SW480 (cell line): ENCODE data around the gene DTD1.
A peak's percentile ranks its signal among the peaks of the same experiment; 100 is the strongest.

Experiments
- DNase-seq: peaks from one replicate; pipeline ENCODE4 v3.0.0-alpha.2; 2016; ENCODE audit warnings: low spot score

DTD1 gene

GRCh38 chr20:18587665-18588573 lies at the start of gene DTD1:
Gene DTD1 (plus strand): TSS chr20:18588054. CDS start chr20:18588073, 19 bp downstream.
- DNase-seq = peak; percentile 83

GRCh38 chr20:18541741-18542140 lies 46.1 kb upstream of the DTD1 start:
- no peak for DNase-seq

- no peak for DNase-seq
Observed at GRCh38 chr20:18543216-18543615, 44.6 kb upstream of the DTD1 start.

GRCh38 chr20:18543932-18544331 lies 43.9 kb upstream of the DTD1 start:
- DNase-seq = no peak

DNA sequence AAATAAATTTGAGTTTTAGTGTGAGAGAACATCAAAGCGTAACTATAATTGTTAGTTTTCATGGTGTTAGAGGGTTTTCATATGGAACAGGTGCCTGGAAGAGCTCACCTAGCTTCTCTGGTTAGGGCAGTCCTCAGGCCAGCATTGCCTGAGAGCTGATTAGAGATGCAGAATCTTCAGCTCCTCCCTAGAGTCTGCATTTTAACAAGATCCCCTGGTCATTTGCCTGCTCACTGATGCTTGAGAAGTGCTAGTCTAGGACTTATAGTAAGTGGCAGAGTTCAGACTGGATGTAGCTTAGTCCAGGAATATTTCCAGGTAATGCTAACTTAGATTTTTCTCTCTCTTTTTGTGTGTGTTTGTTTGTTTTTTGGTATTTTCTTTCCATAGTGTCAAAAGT lies 42.3 kb upstream of the DTD1 start:
- no peak for DNase-seq

DNA sequence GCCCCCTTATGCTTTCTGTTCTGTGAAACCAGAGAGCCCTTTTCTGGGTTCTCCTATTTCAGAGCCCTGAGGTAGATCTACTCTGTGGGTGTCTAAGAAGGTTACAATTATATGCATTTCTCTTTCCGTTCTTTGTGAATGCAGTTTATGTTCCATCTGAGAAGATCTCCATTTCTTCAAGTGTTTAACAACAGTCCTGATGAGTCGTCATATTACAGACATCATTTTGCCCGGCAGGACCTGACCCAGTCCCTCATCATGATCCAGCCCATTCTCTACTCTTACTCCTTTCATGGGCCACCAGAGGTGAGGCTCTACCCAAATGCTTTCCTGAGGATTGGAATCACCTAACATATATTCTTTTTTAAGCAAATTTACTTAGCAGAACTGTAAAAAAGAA lies 39.4 kb upstream of the DTD1 start:
- no peak for DNase-seq

DNA sequence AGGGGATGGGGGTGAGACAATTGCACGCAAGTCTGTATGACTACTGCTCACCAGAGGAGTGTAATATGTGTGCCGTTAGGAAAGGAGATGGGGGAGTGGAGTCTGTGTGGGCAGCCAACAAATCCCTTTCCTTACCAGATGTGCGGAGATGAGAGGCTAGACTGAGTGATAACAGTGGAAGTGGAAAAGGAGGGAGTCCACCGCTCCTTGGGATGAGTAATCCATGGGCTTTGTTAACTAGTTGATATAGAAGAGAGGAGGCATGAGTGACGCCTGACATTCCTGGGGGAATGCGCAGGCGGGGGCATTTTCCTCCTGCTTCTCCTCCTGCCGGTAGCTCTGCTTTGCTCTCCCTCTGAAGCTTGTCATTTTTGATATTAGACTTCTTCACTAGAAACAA lies 34.1 kb upstream of the DTD1 start:
- no peak for DNase-seq

DNA sequence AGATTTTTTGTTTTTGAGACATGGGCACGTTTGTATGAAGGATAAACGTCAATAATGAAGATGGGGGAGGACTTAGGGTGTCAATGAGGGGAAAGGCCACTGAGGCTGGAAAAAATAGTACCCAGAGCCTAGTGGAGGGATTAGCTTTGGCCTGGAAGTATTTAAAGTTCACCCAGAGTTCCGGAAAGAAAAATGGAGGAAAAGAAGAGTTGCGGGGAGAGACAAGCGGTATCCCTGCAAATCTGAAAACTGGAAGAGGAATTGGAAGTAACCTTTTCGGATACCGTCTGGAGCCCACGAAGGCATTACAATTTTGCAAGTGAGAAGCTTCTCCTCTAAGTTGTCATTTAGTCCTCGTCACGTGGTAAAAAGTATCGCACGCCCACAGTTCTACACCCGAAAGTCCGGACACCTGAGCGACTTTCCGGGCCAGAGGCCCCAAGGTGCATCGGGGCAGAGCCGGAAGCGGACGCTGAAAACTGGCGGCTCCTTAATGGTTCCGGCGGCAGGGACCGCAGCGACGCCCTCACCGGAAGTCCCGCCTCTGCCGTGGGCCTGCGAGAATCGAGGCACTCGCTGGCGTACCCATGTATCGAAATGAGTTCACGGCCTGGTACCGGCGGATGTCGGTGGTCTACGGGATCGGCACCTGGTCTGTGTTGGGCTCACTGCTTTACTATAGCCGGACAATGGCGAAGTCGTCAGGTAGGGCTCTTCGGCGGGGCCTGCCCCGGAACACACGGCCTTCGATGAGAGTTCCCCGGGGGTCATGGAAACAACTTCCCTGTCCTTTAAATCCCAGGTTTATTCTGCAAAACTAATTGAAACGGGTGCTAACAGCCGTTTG lies 20.7 kb upstream of the DTD1 start, which contains the start of gene SMIM26:
Gene SMIM26, plus strand, starts transcription at position 541 of the 847 bp plus-strand sequence. Its CDS starts 47 bp downstream, at position 588.
- peak; percentile 90 for DNase-seq

DNA sequence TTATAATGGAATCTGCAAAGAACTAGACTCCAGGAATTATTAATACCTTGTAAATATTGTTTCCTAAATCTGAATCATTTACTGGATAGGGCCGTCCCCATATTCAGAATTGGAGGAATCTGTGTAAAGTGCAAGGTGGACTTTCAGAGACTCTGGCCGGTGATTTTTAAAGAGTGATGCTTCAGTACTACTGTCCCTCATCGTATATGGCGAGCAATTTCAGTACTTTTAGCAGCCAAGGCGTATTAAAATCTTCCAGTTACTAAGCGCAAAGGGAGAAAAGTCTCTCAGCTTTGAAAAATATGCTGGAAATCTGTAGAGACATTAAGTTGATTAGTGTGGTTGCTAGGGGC lies 20.1 kb upstream of the DTD1 start:
- DNase-seq = peak; percentile 6

DNA sequence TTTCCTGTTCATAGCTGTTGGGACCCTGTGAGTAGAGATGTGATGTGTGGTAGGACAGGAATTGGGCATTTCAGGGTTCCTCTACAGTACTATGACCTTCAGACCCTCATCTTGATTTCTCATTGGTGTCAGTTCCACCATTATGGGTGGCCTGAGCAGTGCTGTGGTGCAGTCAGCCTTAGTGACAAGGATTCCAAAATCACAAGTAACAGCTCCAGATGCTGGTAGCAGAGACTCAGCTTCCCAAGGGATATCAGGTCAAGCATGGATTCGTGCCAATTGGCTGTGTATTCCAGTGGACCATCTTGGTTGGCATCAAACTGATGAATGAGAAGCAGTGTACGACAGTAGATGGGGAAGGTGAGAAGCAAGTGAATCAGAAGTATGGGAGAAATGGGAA lies 16.8 kb upstream of the DTD1 start:
- DNase-seq = no peak

GRCh38 chr20:18571578-18571977 lies 16.3 kb upstream of the DTD1 start:
- DNase-seq = no peak

DNA sequence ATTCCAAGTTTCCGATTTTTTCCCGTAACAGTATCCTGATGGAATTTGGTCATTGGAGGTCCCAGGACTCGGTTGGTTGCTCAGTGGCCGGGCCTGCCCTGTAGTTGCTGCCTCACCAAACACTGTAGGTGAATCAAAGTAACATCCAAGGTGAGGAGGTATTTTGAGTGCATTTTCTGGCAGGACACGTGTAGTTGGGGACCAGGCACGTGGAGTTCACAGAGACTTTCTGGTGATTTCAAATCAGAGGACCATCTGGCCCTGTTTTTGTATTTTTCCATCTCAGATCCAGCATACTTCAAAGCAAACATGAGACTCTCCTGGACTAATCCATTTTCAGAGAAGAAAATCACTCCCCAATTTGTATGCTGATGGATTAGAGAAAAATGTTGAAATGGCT lies 9.9 kb upstream of the DTD1 start:
- DNase-seq = no peak

DNA sequence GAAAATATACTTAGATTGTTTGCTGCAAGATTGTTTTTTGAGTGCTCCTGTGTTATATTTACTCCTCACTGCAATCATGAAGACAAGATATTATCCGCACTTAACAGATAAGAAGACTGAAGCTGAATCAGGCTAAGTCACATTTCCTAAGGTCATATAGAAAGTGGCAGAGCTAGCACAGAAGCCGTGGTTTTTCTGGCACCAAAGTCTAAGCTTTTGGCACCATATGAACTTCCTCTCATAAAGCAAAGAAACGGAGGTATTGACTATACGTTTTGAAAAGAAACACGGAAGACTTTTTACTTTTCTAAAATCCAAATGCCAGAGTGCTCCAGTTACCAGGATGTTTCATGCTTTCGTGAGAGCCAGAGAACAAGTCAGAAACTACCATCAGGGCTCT lies 9.3 kb upstream of the DTD1 start:
- no peak for DNase-seq

DNA sequence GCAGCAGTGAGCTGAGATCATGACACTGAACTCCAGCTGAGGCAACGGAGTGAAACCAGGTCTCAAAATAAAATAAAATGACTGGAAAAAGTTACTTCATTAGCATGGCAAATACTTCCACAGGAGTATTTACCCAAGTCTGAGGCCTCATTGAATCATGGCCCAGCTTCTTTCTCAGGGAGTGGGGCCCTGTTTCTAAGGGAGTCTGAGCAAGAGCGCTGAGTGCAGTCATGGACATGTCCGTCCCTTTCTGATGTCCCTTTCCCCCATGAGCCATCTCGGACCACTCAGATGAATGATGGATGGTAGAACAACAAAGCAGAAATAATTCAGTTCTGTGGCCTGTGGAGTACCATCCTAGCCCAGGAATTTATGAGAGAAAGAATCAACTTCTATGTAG lies 7.8 kb upstream of the DTD1 start:
- no peak for DNase-seq

DNA sequence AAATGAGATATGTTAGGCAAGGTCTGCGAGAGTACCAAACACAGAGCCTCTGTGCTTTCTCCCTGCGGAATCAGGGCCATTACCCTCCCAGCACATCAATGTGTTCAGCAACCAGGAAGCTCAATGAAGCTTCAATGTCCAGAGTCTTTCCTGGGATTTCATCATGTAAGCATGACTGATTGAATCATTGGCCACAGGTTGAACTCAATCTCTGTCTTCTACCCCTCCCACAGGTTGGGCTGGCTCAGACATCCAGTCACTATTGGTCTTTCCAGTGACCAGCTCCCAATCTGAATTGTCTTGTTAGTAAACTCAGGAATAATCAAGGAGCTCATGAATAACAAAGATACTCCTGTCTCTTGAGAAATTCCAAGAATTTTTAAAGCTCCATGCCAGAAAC lies 2.7 kb upstream of the DTD1 start:
- peak; percentile 94 for DNase-seq

DNA sequence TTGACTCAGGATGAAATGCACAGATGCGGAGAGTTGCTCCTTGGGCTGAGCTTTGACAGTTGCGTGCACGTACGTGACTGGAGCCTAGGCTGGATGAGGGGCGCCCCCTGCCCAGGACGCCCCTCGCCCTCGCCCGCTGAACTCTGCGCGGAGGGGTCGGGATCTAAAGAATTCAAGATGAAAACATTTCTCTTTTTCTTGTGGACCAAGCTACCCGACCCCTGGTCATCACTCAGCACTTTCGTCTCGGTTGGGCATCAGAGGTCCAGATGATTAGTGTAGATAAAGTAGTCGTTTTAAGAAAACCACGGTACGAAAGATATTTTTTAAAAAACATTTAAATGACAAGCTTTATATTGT lies 700 bp downstream of the DTD1 start:
- DNase-seq = no peak

GRCh38 chr20:18589941-18590674 lies 2.3 kb downstream of the DTD1 start:
- no peak for DNase-seq

DNA sequence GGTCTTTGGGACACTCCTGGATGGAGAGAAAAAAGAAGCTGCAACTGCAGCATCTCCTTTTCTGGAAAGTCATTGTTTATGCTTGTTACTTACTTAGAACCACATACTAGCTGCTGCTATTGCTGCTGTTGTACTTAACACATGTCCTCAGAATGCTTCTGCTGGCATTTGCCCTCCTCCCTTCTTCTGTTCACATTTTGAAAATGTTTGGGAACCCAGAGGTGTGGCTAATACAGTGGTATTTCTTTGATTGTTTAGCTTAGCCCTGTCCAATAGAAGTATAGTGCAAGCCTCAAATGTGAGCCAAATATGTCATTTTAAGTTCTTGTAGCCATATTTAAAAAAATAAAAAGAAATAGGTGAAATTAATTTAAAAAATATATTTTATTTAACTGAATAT lies 8.4 kb downstream of the DTD1 start:
- DNase-seq = no peak

DNA sequence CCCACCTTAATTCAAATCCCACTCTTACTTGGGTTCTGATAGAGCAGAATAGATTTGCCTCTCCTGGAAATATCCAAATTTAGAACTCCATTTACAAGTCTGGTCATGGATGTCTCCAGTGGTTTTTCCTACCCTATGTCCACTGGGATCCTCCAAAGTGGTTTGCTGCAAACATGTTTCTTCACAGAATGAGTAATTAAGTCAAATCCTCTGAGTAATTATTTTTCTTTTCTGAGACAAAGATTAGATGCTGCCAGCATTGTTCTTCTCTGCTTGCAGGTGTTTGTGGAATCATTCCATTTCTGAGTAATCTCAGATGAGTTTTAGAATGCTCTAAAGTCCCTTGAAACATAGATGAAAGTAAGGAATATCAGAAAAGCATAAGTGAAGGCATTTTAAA lies 21.9 kb downstream of the DTD1 start:
- DNase-seq = no peak

DNA sequence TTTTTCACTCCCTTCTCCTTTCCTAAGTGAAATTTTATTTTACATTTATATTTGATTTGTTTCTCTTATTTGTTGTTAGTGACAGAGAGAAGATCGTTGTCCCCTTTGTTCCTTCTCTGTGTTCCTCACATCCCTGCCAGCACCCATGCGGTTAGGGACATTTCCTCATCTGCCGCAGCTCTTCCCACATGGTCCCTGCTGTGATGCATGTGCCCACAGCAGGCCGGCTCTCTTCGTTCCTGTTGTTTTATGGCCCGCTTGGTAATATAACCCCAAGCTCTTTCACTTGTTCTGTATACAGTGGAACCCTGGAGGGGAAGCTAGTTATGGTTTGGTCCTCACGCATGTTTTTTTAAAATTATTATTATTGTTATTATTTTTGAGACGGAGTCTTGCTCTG lies 23.6 kb downstream of the DTD1 start:
- DNase-seq = no peak

- no peak for DNase-seq
Observed at GRCh38 chr20:18613553-18613952, 25.7 kb downstream of the DTD1 start.

DNA sequence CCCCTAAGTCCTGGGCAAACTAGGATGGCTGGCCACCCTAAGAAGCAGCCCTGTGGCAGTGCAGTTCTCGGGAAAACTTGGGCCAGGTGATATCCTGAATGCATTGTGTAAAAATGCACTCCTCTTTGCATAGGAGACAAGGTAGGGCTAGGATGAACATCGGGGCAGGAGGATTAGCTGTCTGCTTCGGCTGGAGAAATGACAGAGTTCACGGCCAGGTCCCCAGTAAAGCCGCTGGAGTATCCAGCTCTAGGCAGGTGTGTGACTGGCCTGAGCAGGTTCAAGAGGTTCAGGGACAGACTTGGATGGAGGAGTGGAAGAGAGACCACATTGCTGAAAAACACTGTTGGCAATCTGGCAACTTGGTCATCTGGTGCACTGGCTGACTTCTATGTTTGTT lies 26.4 kb downstream of the DTD1 start:
- no peak for DNase-seq
